Left ventricle myocardium inferior (tissue), 1 donor: ENCODE measurements around the gene ASB10. TPM values are rescaled to one million over a fixed set of nuclear protein-coding genes. Genes with fewer than 3 reads are reported as not detected.

Experiments
- DNase-seq: peaks from one replicate; pipeline ENCODE4 v3.0.0-alpha.2; 2020
- H3K27ac ChIP-seq: fragments of 200-600 bp; replicated peaks from 2 replicates; pipeline ENCODE4 v1.8.0; 2021
- H3K27me3 ChIP-seq: fragments of 200-600 bp; 2 replicates; pipeline ENCODE4 v1.8.0; 2021; ENCODE audit warnings: low read depth
- H3K36me3 ChIP-seq: fragments of 200-600 bp; 2 replicates; pipeline ENCODE4 v1.8.0; 2021
- H3K4me1 ChIP-seq: fragments of 200-600 bp; 2 replicates; pipeline ENCODE4 v1.8.0; 2021
- H3K4me3 ChIP-seq: fragments of 200-600 bp; 2 replicates; pipeline ENCODE4 v1.8.0; 2021; ENCODE audit warnings: mild to moderate bottlenecking, moderate library complexity
- H3K9me3 ChIP-seq: fragments of 200-600 bp; replicated peaks from 2 replicates; pipeline ENCODE4 v1.8.0; 2021
- intact Hi-C: fragments of 100-400 bp; cut with micrococcal nuclease; formaldehyde crosslinking; loops from one replicate; pipeline ENCODE4 v1.11.0; 2022
- total RNA-seq: library from RNA; stranded (reverse); fragmentation: NEBNext Ultra II Directional; extraction: Animal tissue kit (Norgen Biotek cat#: 25700); gene quantifications from one replicate; pipeline ENCODE4 v1.2.1, GENCODE V29; 2021
- TF ChIP-seq, protein P1 (sequence below): fragments of 200-600 bp; IDR thresholded peaks from 2 replicates; pipeline ENCODE4 v1.8.0; 2021; ENCODE audit warnings: antibody characterized with exemption, mild to moderate bottlenecking, borderline replicate concordance
- donor health status: DM: no; HTN: yes; CAD: no; lungs with severe emphysema.

The ASB10 gene
- total RNA-seq, 1 donor from 2014 or later: 35.4 TPM

DNA sequence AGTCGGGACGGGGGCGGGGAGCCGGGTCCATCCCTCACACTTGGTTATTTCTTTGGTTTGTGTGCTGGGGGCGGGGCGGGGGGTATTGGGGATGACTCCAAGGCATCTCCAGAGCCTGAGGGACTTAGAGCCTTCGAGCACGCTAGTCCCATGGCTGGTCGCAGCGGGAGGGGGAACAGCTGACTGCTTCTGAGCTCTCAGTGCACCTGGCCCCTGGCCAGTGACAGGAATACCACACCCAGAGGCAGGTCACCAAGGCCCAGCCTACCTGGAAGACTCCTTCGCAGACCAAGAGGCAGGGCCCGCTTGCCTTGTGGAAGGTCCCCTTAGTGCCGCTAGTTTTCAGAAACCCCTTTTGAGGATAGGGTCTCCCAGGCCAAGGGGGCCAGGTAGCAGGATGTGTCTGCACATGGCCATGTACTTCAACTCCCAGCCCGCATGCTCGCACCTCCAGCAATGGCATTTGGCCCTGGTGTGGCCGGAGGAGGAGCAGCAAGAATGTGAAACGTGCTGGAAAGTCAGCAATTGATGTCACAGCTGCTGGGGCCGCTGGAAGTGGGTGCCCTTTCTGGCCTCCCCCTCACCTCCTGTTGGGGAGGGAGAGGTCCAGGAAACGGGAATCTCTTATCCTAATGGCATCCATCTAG is 60.4 kb downstream of the ASB10 start:
- H3K36me3 ChIP-seq: peaks cover 50% of the 10 kb centered on the region
- H3K27ac ChIP-seq: no peak overlapping the region
- H3K9me3 ChIP-seq: no peaks in the 10 kb centered on the region
- H3K27me3 ChIP-seq: no peaks in the 10 kb centered on the region
- intact Hi-C loops: no loop called here
- H3K4me3 ChIP-seq: peak overlapping the region; percentile 69
- no peak for DNase-seq
- H3K4me1 ChIP-seq: peaks cover 31% of the 10 kb centered on the region
- TF ChIP-seq, protein P1, sequence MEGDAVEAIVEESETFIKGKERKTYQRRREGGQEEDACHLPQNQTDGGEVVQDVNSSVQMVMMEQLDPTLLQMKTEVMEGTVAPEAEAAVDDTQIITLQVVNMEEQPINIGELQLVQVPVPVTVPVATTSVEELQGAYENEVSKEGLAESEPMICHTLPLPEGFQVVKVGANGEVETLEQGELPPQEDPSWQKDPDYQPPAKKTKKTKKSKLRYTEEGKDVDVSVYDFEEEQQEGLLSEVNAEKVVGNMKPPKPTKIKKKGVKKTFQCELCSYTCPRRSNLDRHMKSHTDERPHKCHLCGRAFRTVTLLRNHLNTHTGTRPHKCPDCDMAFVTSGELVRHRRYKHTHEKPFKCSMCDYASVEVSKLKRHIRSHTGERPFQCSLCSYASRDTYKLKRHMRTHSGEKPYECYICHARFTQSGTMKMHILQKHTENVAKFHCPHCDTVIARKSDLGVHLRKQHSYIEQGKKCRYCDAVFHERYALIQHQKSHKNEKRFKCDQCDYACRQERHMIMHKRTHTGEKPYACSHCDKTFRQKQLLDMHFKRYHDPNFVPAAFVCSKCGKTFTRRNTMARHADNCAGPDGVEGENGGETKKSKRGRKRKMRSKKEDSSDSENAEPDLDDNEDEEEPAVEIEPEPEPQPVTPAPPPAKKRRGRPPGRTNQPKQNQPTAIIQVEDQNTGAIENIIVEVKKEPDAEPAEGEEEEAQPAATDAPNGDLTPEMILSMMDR: no peak

DNA sequence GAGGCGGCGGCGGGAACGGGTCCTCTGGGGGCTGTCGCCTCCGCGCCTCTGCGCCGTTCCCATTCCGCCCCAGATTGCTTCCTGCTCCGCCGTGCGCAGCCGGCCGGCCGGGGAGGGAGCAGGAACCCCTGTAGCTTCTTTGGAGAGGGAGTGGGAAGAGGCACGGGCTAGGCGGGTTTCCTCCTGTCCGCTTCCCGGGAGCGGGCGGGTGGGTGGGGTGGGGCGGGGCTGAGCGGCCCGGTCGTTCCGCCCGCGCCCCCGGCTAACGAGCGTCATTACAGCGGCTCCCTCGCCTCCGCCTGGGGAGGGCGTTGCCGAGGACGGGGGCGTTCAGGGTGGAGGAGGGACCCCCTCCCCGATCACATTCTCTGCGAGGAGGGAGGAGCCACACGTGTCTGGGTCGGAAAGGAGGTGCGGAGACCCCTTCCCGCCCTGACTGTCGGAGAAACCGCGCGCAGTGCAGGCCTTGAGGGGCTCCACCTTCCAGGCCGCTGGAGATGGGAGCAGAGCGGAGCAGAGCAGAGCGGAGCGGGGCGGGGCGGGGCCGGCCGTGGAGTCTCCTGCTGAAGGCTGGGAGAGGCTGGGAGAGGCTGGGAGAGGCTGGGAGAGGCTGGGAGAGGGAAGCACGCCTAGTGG is 61.1 kb downstream of the ASB10 start:
- no peak for DNase-seq
- H3K36me3 ChIP-seq: peaks cover 50% of the 10 kb centered on the region
- peak overlapping the region; percentile 38 for H3K27ac ChIP-seq

More for the DNA sequence above, 61.1 kb downstream of the ASB10 start:
- intact Hi-C loops: no loop called here
- Histone ChIP-seq H3K4me1 (peaks cover 28% of the 10 kb centered on the region), H3K4me3 (peak overlapping the region; percentile 69), H3K27me3 (no peaks in the 10 kb centered on the region), H3K9me3 (no peaks in the 10 kb centered on the region)
- TF ChIP-seq, protein P1: no peak

Other genes with a start within 250 kb of the ASB10 start
- 94.1 TPM for gene KCNH2, start 208.9 kb downstream of the ASB10 start, total RNA-seq
- 12.6 TPM for gene NOS3, start 196.2 kb downstream of the ASB10 start, total RNA-seq
- gene ATG9B, start 162.8 kb downstream of the ASB10 start, total RNA-seq: not detected
- gene ABCB8, start 158.8 kb downstream of the ASB10 start, total RNA-seq: 28.3 TPM
- gene ASIC3, start 138.7 kb downstream of the ASB10 start, total RNA-seq: 5.3 TPM
- 9.6 TPM for gene CDK5, start 129.4 kb downstream of the ASB10 start, total RNA-seq
- gene SLC4A2, start 127.7 kb downstream of the ASB10 start, total RNA-seq: 62.9 TPM
- 75.7 TPM for gene FASTK, start 106.4 kb downstream of the ASB10 start, total RNA-seq
- 30.1 TPM for gene TMUB1, start 103.8 kb downstream of the ASB10 start, total RNA-seq
- 51.0 TPM for gene AGAP3, start 100.8 kb downstream of the ASB10 start, total RNA-seq
- gene GBX1, start 19.6 kb downstream of the ASB10 start, total RNA-seq: 1.9 TPM
- not detected for gene H2BK1, start 23.2 kb upstream of the ASB10 start, total RNA-seq
- 30.5 TPM for gene ABCF2, start 40.0 kb upstream of the ASB10 start, total RNA-seq
- 17.3 TPM for gene CHPF2, start 45.2 kb upstream of the ASB10 start, total RNA-seq
- gene SMARCD3, start 61.4 kb upstream of the ASB10 start, total RNA-seq: 104 TPM
- 39.5 TPM for gene NUB1, start 154.6 kb upstream of the ASB10 start, total RNA-seq
- gene WDR86, start 222.8 kb upstream of the ASB10 start, total RNA-seq: 0.16 TPM